ENCODE measurements around the gene FRMD3.

DNA sequence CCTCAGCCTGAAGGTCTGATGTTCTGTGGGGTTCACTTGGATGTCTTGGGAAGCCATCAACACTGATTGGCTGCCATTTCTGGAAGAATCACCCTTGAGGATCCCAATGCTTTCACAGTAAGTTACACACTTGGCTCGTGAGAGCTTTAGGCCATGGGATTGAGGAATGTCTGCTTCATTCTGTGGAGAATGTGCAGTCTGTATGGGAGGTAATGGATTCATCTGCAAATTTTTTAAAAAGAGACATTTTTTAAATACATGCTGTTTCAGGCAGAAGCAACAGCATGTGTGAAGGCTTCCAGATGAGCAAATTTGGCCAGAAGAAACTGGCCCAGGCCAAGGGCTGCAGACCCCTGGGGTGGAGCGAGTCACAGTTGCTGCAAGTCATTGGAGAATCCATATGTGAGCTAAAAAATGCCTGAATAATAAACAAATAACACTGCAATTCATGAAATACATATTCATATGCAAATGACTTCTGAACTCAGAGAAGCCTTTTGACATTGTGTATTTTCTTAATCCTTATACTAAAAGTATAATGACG is 328.9 kb downstream of the FRMD3 start:
- TF ChIP-seq, protein P1, sequence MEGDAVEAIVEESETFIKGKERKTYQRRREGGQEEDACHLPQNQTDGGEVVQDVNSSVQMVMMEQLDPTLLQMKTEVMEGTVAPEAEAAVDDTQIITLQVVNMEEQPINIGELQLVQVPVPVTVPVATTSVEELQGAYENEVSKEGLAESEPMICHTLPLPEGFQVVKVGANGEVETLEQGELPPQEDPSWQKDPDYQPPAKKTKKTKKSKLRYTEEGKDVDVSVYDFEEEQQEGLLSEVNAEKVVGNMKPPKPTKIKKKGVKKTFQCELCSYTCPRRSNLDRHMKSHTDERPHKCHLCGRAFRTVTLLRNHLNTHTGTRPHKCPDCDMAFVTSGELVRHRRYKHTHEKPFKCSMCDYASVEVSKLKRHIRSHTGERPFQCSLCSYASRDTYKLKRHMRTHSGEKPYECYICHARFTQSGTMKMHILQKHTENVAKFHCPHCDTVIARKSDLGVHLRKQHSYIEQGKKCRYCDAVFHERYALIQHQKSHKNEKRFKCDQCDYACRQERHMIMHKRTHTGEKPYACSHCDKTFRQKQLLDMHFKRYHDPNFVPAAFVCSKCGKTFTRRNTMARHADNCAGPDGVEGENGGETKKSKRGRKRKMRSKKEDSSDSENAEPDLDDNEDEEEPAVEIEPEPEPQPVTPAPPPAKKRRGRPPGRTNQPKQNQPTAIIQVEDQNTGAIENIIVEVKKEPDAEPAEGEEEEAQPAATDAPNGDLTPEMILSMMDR (IDR thresholded peaks at IDR 0.05), result no peak
- no peak for TF ChIP-seq POLR2A (IDR thresholded peaks at IDR 0.05)
